ENCODE data around the gene GRPEL2. TPM values are rescaled to one million over a fixed set of nuclear protein-coding genes. Genes with fewer than 3 reads are reported as not detected.

GRPEL2 gene
- total RNA-seq = 15.8 and 27.0 TPM in 2 replicates

GRCh38 chr5:149345147-149345891 is at the start of gene GRPEL2:
Gene GRPEL2, plus strand, starts transcription at chr5:149345499. Its CDS starts 41 bp downstream, at chr5:149345540.

GRCh38 chr5:149357370-149358293 is 12.3 kb downstream of the GRPEL2 start, which contains the start of gene PCYOX1L:
Gene PCYOX1L, plus strand, starts transcription at chr5:149358046. Its CDS starts 23 bp downstream, at chr5:149358069.

GRCh38 chr5:149379177-149379761 is 34.0 kb downstream of the GRPEL2 start, which contains the start of gene IL17B:
Gene IL17B, minus strand, starts transcription at chr5:149379292. Its CDS starts 67 bp downstream, at chr5:149379225.

Other genes with a start within 250 kb of the GRPEL2 start
- gene ABLIM3, start 204.0 kb upstream of the GRPEL2 start, total RNA-seq = 22.8 and 26.5 TPM in 2 replicates
- gene AFAP1L1, start 73.6 kb upstream of the GRPEL2 start, total RNA-seq = 9.6 TPM in 2 replicates
- 8.2 and 9.6 TPM in 2 replicates for gene PCYOX1L, start 12.5 kb downstream of the GRPEL2 start, total RNA-seq
- 0.28 and 0.38 TPM in 2 replicates for gene IL17B, start 33.8 kb downstream of the GRPEL2 start, total RNA-seq
- gene CSNK1A1, start 205.9 kb downstream of the GRPEL2 start, total RNA-seq = 525 and 562 TPM in 2 replicates
- gene ARHGEF37, start 236.0 kb downstream of the GRPEL2 start, total RNA-seq = 1.7 and 8.2 TPM in 2 replicates